Putamen (tissue), 1 donor: Measurements from ENCODE around the gene KRT86.
"Not testable (repeated sequence)": the region's sequence is repeated elsewhere in the genome, so short reads cannot be mapped to it uniquely, and the experiment has no call there.

ENCODE experiments used
- DNase-seq: peaks from one replicate; pipeline ENCODE4 v3.0.0-alpha.2; 2016; ENCODE audit warnings: low spot score

KRT86 gene

DNA sequence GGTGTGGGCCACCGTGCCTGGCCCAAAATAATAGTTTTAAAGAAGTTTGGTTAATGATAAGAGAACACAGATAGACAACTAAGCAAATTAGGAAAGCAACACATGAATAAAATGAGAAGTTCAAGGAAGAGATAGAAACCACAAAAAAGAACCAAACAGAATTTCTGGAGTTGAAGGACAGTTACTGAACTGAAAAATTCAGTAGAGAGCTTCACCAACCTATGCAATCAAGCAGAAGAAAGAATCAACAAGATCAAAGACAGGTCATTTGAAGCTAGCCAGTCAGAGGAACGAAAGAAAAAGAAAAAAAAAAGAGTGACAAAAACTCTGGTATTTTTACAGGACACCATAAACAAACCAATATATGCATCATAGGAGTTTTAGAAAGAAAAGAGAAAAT is 62.2 kb downstream of the KRT86 start:
- DNase-seq = no peak

DNA sequence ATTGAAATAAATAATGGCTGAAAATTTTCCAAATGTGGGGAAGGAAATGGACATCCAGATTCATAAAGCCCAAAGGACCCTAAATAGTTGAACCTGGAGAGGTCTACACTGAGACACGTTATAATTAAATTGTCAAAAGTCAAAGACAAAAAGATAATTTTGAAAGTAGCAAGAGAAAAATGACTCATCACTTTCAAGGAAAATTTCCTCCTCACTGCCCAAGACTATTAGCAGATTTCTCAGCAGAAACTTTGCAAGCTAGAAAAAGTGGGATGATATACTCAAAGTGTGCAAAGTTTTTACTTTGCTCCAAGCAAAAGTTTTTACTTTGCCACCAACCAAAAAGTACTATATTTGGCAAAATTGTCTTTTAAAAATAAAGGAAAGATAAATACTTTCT is 62.6 kb downstream of the KRT86 start:
- no peak for DNase-seq

- DNase-seq = no peak
Measured at GRCh38 chr12:52338241-52338960, 64.0 kb downstream of the KRT86 start.

- DNase-seq = no peak
Measured at GRCh38 chr12:52341066-52341580, 66.7 kb downstream of the KRT86 start.

- no peak for DNase-seq
Measured at GRCh38 chr12:52342781-52343490, 68.5 kb downstream of the KRT86 start.

- DNase-seq = no peak
Measured at GRCh38 chr12:52343550-52343949, 69.1 kb downstream of the KRT86 start.

- no peak for DNase-seq
Measured at GRCh38 chr12:52344111-52344510, 69.7 kb downstream of the KRT86 start.

DNA sequence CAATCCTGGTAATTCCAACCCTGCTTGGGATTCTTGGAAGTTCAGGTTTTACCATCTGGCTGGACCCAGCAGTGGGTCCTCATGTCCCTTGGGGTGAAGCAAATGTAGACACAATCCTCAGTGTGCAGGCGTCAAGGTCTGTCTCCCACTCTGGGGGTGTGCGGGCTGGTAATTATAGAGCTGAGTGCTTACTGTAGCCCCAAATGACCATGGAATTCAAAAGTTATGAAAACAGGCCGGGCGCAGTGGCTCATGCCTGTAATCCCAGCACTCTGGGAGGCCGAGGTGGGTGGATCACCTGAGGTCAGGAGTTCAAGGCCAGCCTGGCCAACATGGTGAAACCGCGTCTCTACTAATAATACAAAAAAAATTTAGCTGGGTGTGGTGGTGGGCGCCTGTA is 70.6 kb downstream of the KRT86 start:
- DNase-seq = not testable (repeated sequence)

GRCh38 chr12:52346593-52346992 is 72.1 kb downstream of the KRT86 start:
- DNase-seq = peak; percentile 36

DNA sequence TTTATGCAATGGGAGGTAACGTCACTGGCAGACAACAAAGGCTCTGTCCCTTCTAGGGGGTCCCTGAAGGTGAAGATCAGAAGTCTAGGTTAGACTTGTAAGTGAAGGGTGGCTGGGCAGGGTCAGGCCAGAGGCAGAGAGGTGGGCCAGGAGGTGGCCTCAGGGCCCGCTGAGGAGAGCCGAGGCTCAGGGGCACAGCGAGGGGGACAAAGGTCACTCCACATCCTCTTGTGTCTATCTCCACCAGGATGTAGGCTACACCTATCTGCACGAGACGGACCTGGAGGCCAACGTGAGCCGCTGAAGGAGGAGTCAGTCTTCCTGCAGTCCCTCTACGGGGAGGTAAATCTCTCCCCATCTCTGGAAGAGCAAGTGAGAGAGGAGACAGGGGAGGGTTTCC is 72.6 kb downstream of the KRT86 start:
- DNase-seq = no peak

DNA sequence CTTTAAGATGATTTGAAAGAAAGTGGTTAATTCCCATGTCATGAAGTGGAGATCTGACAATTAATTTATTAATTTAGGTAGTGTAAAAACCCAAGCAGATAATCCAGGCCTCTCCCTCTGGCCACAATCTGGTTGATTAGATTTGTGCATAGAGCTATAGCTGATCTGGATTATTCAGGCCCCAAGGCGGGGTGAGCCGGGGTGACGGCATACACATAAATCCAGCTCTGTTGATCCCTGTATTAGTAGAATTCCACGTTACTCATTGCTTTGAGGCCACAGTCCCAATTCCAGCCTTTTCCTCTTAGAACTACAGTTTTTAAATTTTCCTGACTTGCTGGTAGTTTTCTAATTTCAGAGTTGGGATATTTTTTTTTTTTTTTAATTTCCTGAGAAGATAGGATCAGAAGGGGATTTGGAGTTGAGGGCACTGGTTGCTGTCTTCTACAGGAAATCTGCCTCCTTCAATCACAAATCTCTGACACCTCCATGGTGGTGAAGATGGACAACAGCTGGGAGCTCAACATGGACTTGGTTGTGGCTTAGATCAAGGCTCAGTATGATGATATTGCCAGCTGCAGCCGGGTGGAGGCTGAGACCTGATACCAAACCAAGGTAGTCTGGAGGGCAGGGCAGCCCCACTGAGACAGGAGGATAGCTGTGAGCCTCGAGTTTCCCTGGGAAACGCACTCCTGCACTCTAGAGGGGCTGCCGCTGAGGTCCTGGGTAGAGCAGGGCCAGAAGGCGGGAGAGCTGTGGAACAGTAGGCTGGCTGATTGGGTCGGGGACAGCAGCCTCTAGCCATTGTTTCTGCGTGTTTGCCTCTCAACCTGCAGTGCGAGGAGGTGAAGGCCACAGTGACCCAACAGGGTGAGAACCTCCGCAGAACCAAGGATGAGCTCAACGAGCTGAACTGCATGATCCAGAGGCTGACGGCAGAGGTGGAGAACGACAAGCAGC is 73.4 kb downstream of the KRT86 start:
- no peak for DNase-seq

- no peak for DNase-seq
Measured at GRCh38 chr12:52349196-52349595, 74.8 kb downstream of the KRT86 start.

DNA sequence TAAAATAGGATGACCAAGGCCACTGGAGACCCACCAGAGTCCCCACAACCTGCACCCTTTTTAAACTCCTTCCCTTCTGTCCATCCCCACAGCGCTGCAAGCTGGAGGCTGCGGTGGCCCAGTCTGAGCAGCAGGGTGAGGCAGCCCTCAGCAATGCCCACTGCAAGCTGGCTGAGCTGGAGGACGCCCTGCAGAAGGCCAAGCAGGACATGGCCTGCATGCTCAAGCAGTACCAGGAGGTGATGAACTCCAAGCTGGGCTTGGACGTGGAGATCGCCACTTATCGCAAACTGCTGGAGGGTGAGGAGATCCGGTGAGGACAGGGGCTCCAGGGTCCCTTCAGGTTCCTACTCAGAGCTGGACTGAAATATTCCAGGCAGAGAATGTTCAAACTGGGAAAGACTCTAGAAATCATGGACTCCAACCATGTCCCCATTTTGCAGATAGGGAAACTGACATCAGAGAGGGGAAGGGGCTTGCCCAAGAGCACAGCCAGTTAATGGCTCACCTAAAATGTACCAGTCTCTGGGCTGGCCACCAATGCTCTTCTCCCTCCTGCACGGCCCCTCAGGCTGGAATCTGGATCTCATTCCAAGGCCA is 75.7 kb downstream of the KRT86 start:
- no peak for DNase-seq

DNA sequence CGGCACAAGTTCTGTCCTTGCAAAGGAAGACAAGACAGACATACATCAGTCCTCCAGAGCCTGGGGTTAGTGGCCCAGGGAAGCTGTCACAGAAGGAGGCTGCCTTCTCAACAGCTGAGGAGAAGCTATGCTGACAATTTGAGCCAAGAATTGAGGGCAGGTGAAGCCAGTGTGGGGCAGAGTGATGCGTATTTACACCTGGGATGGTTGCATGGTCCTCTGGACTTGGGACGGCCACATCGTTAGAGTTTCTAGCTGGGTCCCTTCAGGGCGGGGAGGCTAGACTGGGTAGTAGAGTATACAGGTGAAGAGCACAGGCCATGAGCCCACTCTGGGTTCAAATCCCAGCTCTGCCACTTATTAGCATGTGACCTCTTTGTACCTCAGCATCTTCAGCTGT is 76.3 kb downstream of the KRT86 start:
- DNase-seq = no peak

- DNase-seq = peak; percentile 52
Measured at GRCh38 chr12:52351196-52352059, 77.0 kb downstream of the KRT86 start.

- DNase-seq = no peak
Measured at GRCh38 chr12:52352951-52353350, 78.5 kb downstream of the KRT86 start.

DNA sequence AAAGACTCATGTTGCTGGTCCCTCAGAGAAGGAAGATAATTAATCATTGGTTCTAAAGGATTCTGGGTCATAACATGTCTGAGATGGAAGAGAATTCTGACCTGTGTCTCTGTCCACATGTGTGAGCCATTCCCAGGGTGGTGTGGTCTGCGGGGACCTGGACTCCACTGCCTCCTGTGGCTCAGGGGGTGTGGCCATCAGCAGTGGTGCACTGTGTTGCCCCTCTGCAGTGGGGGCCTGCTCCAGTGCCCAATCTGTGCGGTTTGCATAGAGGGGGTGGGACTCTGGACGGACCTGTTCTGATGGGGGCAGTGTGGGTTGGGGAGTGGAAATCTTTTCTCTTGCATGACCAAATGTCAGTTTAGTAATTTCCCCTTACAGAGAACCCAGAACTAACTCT is 79.3 kb downstream of the KRT86 start:
- DNase-seq = no peak

- no peak for DNase-seq
Measured at GRCh38 chr12:52354200-52354599, 79.8 kb downstream of the KRT86 start.

GRCh38 chr12:52355176-52355575 is 80.7 kb downstream of the KRT86 start:
- DNase-seq = no peak

DNA sequence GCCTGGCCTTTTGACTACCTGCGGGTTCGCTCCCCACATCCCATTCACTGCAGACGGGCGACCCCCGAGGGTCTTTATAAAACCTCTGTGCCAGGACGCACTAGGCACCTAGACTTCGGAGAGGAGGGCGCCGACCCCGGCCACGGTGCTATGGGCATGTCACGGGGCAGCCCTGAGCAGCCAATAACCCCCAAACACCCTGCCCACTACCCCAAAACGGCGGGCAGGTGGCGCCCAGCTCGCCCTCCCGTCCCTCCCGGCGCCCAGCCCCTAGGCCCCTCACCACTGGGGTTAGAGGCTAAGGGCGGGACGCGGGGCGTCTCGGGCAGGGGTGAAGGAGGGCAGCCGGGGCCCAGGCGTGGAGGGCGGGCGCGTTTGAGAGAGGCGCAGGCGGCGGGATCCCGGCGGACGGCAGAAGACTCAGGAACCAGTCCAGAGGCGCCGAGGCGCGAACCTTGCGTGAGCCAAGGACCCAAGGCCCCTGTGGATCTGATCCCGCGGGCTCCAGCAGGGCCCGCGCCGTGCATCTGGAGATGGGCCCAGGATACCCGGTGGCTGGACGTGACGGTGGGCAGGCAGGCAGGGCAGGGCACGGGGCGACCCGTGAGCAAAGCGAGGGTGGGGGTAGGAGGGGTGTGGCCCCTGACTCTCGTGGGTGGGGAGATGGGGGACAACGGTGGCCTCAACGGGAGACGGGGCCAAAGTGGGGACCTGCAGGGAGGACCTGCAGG is 81.8 kb downstream of the KRT86 start:
- no peak for DNase-seq
